Activated CD8-positive, alpha-beta memory T cell treated with anti-CD3 and anti-CD28 coated beads for 36 hours (primary cell): ENCODE results near the gene TF. TPM values are rescaled to one million over a fixed set of nuclear protein-coding genes. Genes with fewer than 3 reads are reported as not detected.
"Not testable (repeated sequence)": the region's sequence is repeated elsewhere in the genome, so short reads cannot be mapped to it uniquely, and the experiment has no call there.

Experiments
- CTCF ChIA-PET: fragments of 350-600 bp; sonication (Branson Sonifier 250); formaldehyde crosslinking; loops from one replicate; lab custom pipeline; 2021; ENCODE audit warnings: antibody characterized with exemption; lab: Charles Lee
- POLR2A ChIA-PET: fragments of 350-600 bp; sonication (Branson Sonifier 250); formaldehyde crosslinking; loops from one replicate; lab custom pipeline; 2021; ENCODE audit warnings: antibody characterized with exemption; lab: Charles Lee
- total RNA-seq, 2 experiments: library from RNA; stranded (reverse); gene quantifications; one replicate each; pipeline ENCODE4 v1.2.3, GENCODE V29; 2021

The TF gene
- total RNA-seq, result under 1 TPM; 0.02 to 0.17 TPM

- POLR2A ChIA-PET, result no interaction called here
These were observed at the start of gene TF for GRCh38 chr3:133745981-133746711. TSS of gene TF (plus strand) at chr3:133746393. CDS start at chr3:133746441, 48 bp downstream.

GRCh38 chr3:133697960-133698359 is 48.2 kb upstream of the TF start:
- ChIA-PET POLR2A (no interaction called here), CTCF (no interaction called here)

More at GRCh38 chr3:133745981-133746711, at the start of gene TF:
- CTCF ChIA-PET, result no interaction called here

GRCh38 chr3:133699467-133699866 is 46.7 kb upstream of the TF start:
- CTCF ChIA-PET, result no interaction called here
- POLR2A ChIA-PET, result no interaction called here

- POLR2A ChIA-PET, result no interaction called here
- CTCF ChIA-PET, result no interaction called here
These were observed 46.3 kb upstream of the TF start for GRCh38 chr3:133699903-133700302.

- CTCF ChIA-PET, result no interaction called here
- POLR2A ChIA-PET, result no interaction called here
These were observed 45.8 kb upstream of the TF start for GRCh38 chr3:133700351-133700750.

GRCh38 chr3:133701435-133702358 is 44.5 kb upstream of the TF start:
- POLR2A ChIA-PET, result no interaction called here

GRCh38 chr3:133703915-133704314 is 42.3 kb upstream of the TF start:
- CTCF ChIA-PET, result no interaction called here
- POLR2A ChIA-PET, result no interaction called here

More at GRCh38 chr3:133701435-133702358, 44.5 kb upstream of the TF start:
- CTCF ChIA-PET, result interaction anchor here (0.9 kb wide), 1 partner anchor 38 kb away, joined by 3 read pairs; no protein-coding TSS in a partner anchor

- ChIA-PET POLR2A (no interaction called here), CTCF (interaction anchor here (1.1 kb wide), 1 partner anchor 13 kb away, joined by 3 read pairs; no protein-coding TSS in a partner anchor)
These were observed 40.2 kb upstream of the TF start for GRCh38 chr3:133706033-133706432.

GRCh38 chr3:133709139-133709750 is 36.9 kb upstream of the TF start:
- ChIA-PET POLR2A (no interaction called here), CTCF (no interaction called here)

GRCh38 chr3:133711013-133711412 is 35.2 kb upstream of the TF start:
- ChIA-PET POLR2A (no interaction called here), CTCF (no interaction called here)

GRCh38 chr3:133712017-133712416 is 34.2 kb upstream of the TF start:
- CTCF ChIA-PET, result no interaction called here
- POLR2A ChIA-PET, result no interaction called here

- CTCF ChIA-PET, result no interaction called here
- POLR2A ChIA-PET, result no interaction called here
These were observed 32.8 kb upstream of the TF start for GRCh38 chr3:133713347-133713746.

GRCh38 chr3:133717424-133717823 is 28.8 kb upstream of the TF start:
- ChIA-PET CTCF (no interaction called here), POLR2A (no interaction called here)

GRCh38 chr3:133722935-133723334 is 23.3 kb upstream of the TF start:
- CTCF ChIA-PET, result no interaction called here
- POLR2A ChIA-PET, result no interaction called here

GRCh38 chr3:133730993-133731392 is 15.2 kb upstream of the TF start:
- ChIA-PET POLR2A (no interaction called here), CTCF (no interaction called here)

GRCh38 chr3:133732231-133732630 is 14.0 kb upstream of the TF start:
- CTCF ChIA-PET, POLR2A ChIA-PET: not testable (repeated sequence)

GRCh38 chr3:133733226-133733625 is 13.0 kb upstream of the TF start:
- ChIA-PET CTCF (no interaction called here), POLR2A (no interaction called here)

GRCh38 chr3:133734305-133734704 is 11.9 kb upstream of the TF start:
- POLR2A ChIA-PET, result no interaction called here
- CTCF ChIA-PET, result no interaction called here

- ChIA-PET POLR2A (no interaction called here), CTCF (no interaction called here)
These were observed 3.7 kb upstream of the TF start for GRCh38 chr3:133742351-133743091.
